Ishikawa (cell line): Measurements from ENCODE around the gene CPPED1.

Source experiments
- CEBPB ChIP-seq: IDR thresholded peaks from 2 replicates; pipeline ENCODE4 v1.6.1; 2012
- EP300 ChIP-seq: IDR thresholded peaks from 2 replicates; pipeline ENCODE4 v1.6.1; 2012; ENCODE audit warnings: borderline replicate concordance
- FOXM1 ChIP-seq: IDR thresholded peaks from 2 replicates; pipeline ENCODE4 v1.6.1; 2012; ENCODE audit warnings: low read depth, borderline replicate concordance
- MAX ChIP-seq: IDR thresholded peaks from 2 replicates; pipeline ENCODE4 v1.6.1; 2012
- NFIC ChIP-seq: IDR thresholded peaks from 2 replicates; pipeline ENCODE4 v1.6.1; 2012
- RAD21 ChIP-seq: IDR thresholded peaks from 2 replicates; pipeline ENCODE4 v1.6.1; 2012; ENCODE audit warnings: low read depth
- REST ChIP-seq: IDR thresholded peaks from 2 replicates; pipeline ENCODE4 v1.6.1; 2012; ENCODE audit warnings: low read depth, mild to moderate bottlenecking
- TAF1 ChIP-seq: IDR thresholded peaks from 2 replicates; pipeline ENCODE4 v1.6.1; 2012; ENCODE audit warnings: low read depth, mild to moderate bottlenecking
- TCF12 ChIP-seq: IDR thresholded peaks from 2 replicates; pipeline ENCODE4 v1.6.1; 2012; ENCODE audit warnings: low read depth
- USF1 ChIP-seq: IDR thresholded peaks from 2 replicates; pipeline ENCODE4 v1.6.1; 2012
- YY1 ChIP-seq: IDR thresholded peaks from 2 replicates; pipeline ENCODE4 v1.6.1; 2012; ENCODE audit warnings: low read depth
- ZBTB7A ChIP-seq: IDR thresholded peaks from 2 replicates; pipeline ENCODE4 v1.6.1; 2012; ENCODE audit warnings: low read depth

GRCh38 chr16:12784076-12784475 is 19.6 kb downstream of the CPPED1 start:
- TF ChIP-seq RAD21 (no peak), REST (no peak), NFIC (no peak), EP300 (no peak), MAX (no peak), FOXM1 (no peak), USF1 (no peak), CEBPB (no peak), YY1 (no peak), TCF12 (no peak), TAF1 (no peak), ZBTB7A (no peak)
